ENCODE results near the gene PIP5K1B. TPM values are rescaled to one million over a fixed set of nuclear protein-coding genes. Genes with fewer than 3 reads are reported as not detected.

The PIP5K1B gene
- total and polyA plus RNA-seq, 4 donors = 0.09 to 30.9 (median 0.29) TPM

GRCh38 chr9:68978066-68978465 lies 273.0 kb downstream of the PIP5K1B start (continued):
- TF ChIP-seq, protein P1, sequence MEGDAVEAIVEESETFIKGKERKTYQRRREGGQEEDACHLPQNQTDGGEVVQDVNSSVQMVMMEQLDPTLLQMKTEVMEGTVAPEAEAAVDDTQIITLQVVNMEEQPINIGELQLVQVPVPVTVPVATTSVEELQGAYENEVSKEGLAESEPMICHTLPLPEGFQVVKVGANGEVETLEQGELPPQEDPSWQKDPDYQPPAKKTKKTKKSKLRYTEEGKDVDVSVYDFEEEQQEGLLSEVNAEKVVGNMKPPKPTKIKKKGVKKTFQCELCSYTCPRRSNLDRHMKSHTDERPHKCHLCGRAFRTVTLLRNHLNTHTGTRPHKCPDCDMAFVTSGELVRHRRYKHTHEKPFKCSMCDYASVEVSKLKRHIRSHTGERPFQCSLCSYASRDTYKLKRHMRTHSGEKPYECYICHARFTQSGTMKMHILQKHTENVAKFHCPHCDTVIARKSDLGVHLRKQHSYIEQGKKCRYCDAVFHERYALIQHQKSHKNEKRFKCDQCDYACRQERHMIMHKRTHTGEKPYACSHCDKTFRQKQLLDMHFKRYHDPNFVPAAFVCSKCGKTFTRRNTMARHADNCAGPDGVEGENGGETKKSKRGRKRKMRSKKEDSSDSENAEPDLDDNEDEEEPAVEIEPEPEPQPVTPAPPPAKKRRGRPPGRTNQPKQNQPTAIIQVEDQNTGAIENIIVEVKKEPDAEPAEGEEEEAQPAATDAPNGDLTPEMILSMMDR (IDR thresholded peaks at IDR 0.05; ENCODE audit: low read depth, low read length, missing input control) = no peak
- TF ChIP-seq MAX (IDR thresholded peaks at IDR 0.05) = no peak
- no peak for TF ChIP-seq ATF3 (IDR thresholded peaks at IDR 0.05)
- TF ChIP-seq SP1 (IDR thresholded peaks at IDR 0.05) = no peak
- TF ChIP-seq RXRA (IDR thresholded peaks at IDR 0.05) = no peak
- no peak for TF ChIP-seq FOXA2 (IDR thresholded peaks at IDR 0.05)
- TF ChIP-seq JUND (IDR thresholded peaks at IDR 0.05) = no peak

GRCh38 chr9:68978501-68978900 lies 273.5 kb downstream of the PIP5K1B start:
- DNase-seq (ENCODE audit: low spot score) = no peak
- Histone ChIP-seq H3K4me3 (ENCODE audit: low read depth in 1 of 3, low read length in 3 of 3) (no peak overlapping the region), H3K27me3 (ENCODE audit: control insufficient read depth in 4 of 4, insufficient read depth in 4 of 4, low read length in 3 of 4) (no peaks in the 10 kb centered on the region), H3K4me1 (ENCODE audit: control insufficient read depth in 4 of 4, insufficient read depth in 4 of 4, low read length in 3 of 4) (no peaks in the 10 kb centered on the region), H3K36me3 (ENCODE audit: control insufficient read depth in 4 of 4, insufficient read depth in 3 of 4, low read depth in 1 of 4, low read length in 3 of 4) (no peaks in the 10 kb centered on the region), H3K27ac (ENCODE audit: low read depth in 1 of 2, low read length in 2 of 2) (no peak overlapping the region), H3K9me3 (ENCODE audit: control insufficient read depth in 4 of 4, low read length in 3 of 4) (no peaks in the 10 kb centered on the region), H3K9ac (ENCODE audit: low read depth in 1 of 2, low read length in 2 of 2) (no peak overlapping the region)
- 79% methylated on average over 3 of the region's 3 CpGs for WGBS
- TF ChIP-seq SP1 (IDR thresholded peaks at IDR 0.05) (no peak), HNF4G (IDR thresholded peaks at IDR 0.05) (no peak), RAD21 (IDR thresholded peaks at IDR 0.05) (no peak), EGR1 (IDR thresholded peaks at IDR 0.05; ENCODE audit: low read depth in 2 of 2) (no peak), TAF1 (conservative IDR thresholded peaks at IDR 0.05) (no peak), YY1 (IDR thresholded peaks at IDR 0.05) (no peak), REST (IDR thresholded peaks at IDR 0.05) (no peak), MAX (IDR thresholded peaks at IDR 0.05) (no peak), FOXA2 (IDR thresholded peaks at IDR 0.05) (no peak), GABPA (IDR thresholded peaks at IDR 0.05 in 1 of 2, conservative IDR thresholded peaks at IDR 0.05 in 1 of 2) (no peak)
- TF ChIP-seq, protein P1 (IDR thresholded peaks at IDR 0.05; ENCODE audit: low read depth, low read length, missing input control) = no peak
